Measurements from ENCODE around the gene CSRP3. TPM values are rescaled to one million over a fixed set of nuclear protein-coding genes. Genes with fewer than 3 reads are reported as not detected.

Gene CSRP3
- total RNA-seq, 1 donor from 2014 or later: not detected

DNA sequence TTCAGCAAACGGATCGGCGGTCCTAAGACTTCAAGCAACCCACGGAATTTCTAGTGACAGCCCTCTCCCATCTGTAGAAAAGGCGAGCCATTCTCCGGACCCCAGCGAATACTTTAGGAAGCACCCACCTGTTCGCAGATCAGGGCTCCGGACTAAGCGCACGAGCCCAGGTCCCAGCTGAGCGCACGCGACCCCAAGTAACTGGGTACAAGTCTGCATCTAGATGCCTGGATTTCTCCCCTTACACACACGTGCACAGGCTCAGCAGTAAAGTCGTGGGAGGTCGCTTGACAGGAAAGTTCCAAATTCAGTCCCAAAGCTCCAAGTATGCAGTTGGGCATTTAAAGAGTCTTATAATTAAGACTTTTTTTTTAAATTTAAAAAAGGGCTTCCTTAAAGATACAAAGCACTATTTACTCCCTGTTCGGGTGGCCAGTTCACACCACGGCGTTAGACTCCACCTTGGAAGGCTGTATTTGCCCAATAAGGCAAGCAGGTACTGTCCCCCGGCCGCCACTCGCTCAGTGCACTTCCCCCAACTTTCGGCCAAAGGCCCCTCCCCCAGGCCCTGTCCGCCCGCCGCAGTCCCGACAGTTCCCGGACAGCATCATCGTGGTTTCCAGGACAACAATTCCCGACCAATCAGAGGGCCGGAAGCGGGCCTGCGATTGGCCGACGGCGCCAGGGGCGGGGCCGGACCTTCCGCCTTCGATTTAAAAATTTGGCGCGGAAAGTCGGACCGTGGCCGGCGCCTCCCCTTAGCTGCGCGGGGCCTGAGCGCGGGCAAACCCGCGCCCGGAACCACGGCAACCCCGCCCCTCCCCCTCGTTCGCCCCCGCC, 38.9 kb upstream of the CSRP3 start, which contains the start of gene E2F8:
TSS of gene E2F8 (minus strand) at position 526 of the 840 bp plus-strand sequence. CDS start 824 bp downstream, outside the sequence.
- Mint-ChIP-seq H3K27ac (peak within 1 kb of the TSS; percentile 50), H3K36me3 (peaks cover under 1% of the 10 kb centered on the region), H3K27me3 (ENCODE audit: low read depth) (peaks cover 31% of the 10 kb centered on the region), H3K4me1 (peaks cover 38% of the 10 kb centered on the region), H3K4me3 (peak within 1 kb of the TSS; percentile 90), H3K9me3 (no peaks in the 10 kb centered on the region)
- peak; percentile 90 to 95 for DNase-seq (ENCODE audit: low spot score in 2 of 2, unreplicated experiment in 2 of 2)
- TF ChIP-seq, protein P1, sequence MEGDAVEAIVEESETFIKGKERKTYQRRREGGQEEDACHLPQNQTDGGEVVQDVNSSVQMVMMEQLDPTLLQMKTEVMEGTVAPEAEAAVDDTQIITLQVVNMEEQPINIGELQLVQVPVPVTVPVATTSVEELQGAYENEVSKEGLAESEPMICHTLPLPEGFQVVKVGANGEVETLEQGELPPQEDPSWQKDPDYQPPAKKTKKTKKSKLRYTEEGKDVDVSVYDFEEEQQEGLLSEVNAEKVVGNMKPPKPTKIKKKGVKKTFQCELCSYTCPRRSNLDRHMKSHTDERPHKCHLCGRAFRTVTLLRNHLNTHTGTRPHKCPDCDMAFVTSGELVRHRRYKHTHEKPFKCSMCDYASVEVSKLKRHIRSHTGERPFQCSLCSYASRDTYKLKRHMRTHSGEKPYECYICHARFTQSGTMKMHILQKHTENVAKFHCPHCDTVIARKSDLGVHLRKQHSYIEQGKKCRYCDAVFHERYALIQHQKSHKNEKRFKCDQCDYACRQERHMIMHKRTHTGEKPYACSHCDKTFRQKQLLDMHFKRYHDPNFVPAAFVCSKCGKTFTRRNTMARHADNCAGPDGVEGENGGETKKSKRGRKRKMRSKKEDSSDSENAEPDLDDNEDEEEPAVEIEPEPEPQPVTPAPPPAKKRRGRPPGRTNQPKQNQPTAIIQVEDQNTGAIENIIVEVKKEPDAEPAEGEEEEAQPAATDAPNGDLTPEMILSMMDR (IDR thresholded peaks at IDR 0.05; ENCODE audit: unreplicated experiment): no peak

DNA sequence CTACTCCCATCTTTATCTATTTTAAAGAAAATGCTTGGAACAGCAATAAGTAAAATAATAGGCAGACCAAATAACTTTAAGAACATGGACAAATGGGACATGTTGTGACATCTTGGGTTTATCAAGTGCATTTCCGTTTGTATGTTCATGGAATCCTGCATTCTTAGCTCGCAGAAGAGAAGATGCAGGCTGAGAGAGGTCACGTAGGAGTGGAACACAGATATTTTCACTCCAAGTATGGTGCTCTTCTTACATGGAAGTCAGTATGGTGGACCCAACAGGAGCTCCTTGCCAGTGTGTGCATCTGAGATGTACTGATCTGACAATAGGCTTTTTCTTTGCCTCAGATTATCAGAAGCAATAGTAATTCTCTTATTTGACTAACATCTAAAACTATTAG, 37.3 kb upstream of the CSRP3 start:
- Mint-ChIP-seq H3K27me3 (ENCODE audit: low read depth) (peaks cover 29% of the 10 kb centered on the region), H3K9me3 (no peaks in the 10 kb centered on the region), H3K36me3 (peaks cover 13% of the 10 kb centered on the region), H3K27ac (no peak overlapping the region), H3K4me3 (peak overlapping the region; percentile 37), H3K4me1 (peaks cover 35% of the 10 kb centered on the region)
- no peak for DNase-seq (ENCODE audit: low spot score in 2 of 2, unreplicated experiment in 2 of 2)
- TF ChIP-seq, protein P1 (IDR thresholded peaks at IDR 0.05; ENCODE audit: unreplicated experiment): no peak

- H3K36me3 Mint-ChIP-seq: peaks cover 19% of the 10 kb centered on the region
- H3K27ac Mint-ChIP-seq: no peak overlapping the region
- H3K9me3 Mint-ChIP-seq: no peaks in the 10 kb centered on the region
- no peak for DNase-seq (ENCODE audit: low spot score in 2 of 2, unreplicated experiment in 2 of 2)
- TF ChIP-seq, protein P1 (IDR thresholded peaks at IDR 0.05; ENCODE audit: unreplicated experiment): no peak
- H3K27me3 Mint-ChIP-seq (ENCODE audit: low read depth): peaks cover 18% of the 10 kb centered on the region
- H3K4me1 Mint-ChIP-seq: peaks cover 31% of the 10 kb centered on the region
- no peak overlapping the region for H3K4me3 Mint-ChIP-seq
Observed at GRCh38 chr11:19237813-19238212, 36.0 kb upstream of the CSRP3 start.

GRCh38 chr11:19237381-19237780, 35.6 kb upstream of the CSRP3 start:
- no peak for DNase-seq (ENCODE audit: low spot score in 2 of 2, unreplicated experiment in 2 of 2)
- H3K9me3 Mint-ChIP-seq: no peaks in the 10 kb centered on the region
- no peak overlapping the region for H3K4me3 Mint-ChIP-seq
- no peak overlapping the region for H3K27ac Mint-ChIP-seq
- TF ChIP-seq, protein P1 (IDR thresholded peaks at IDR 0.05; ENCODE audit: unreplicated experiment): no peak
- peaks cover 19% of the 10 kb centered on the region for H3K36me3 Mint-ChIP-seq
- peaks cover 14% of the 10 kb centered on the region for H3K27me3 Mint-ChIP-seq (ENCODE audit: low read depth)
- H3K4me1 Mint-ChIP-seq: peaks cover 27% of the 10 kb centered on the region

GRCh38 chr11:19234231-19234817, 32.5 kb upstream of the CSRP3 start:
- peaks cover 28% of the 10 kb centered on the region for H3K36me3 Mint-ChIP-seq
- no peak overlapping the region for H3K27ac Mint-ChIP-seq
- TF ChIP-seq, protein P1 (IDR thresholded peaks at IDR 0.05; ENCODE audit: unreplicated experiment): no peak
- peaks cover 23% of the 10 kb centered on the region for H3K4me1 Mint-ChIP-seq
- no peak for DNase-seq (ENCODE audit: low spot score in 2 of 2, unreplicated experiment in 2 of 2)
- peaks cover 4% of the 10 kb centered on the region for H3K27me3 Mint-ChIP-seq (ENCODE audit: low read depth)
- H3K9me3 Mint-ChIP-seq: peaks cover 4% of the 10 kb centered on the region
- H3K4me3 Mint-ChIP-seq: no peak overlapping the region
